Spleen (tissue), 11 donors: ENCODE results near the gene SLC44A1. TPM values are rescaled to one million over a fixed set of nuclear protein-coding genes. Genes with fewer than 3 reads are reported as not detected.

Source experiments
- DNase-seq: peaks from one replicate; pipeline ENCODE4 v3.0.0-alpha.2; 2020
- H3K27ac ChIP-seq, 8 donors: fragments of 200-600 bp; sonication (generic) in 7 of 8; 1 replicate in 4 of 8; 2 replicates in 4 of 8; pipeline versions ENCODE4 v1.5.0 to v1.8.0; 2016 to 2021; ENCODE audit warnings: inconsistent platforms in 4 of 8, mild to moderate bottlenecking in 4 of 8, moderate library complexity in 1 of 8
- H3K27me3 ChIP-seq, 7 donors: fragments of 200-600 bp; sonication (generic) in 6 of 7; replicated peaks in 1 of 7; 1 replicate in 4 of 7; 2 replicates in 3 of 7; pipeline versions ENCODE4 v1.5.0 to v1.8.0; 2016 to 2021; ENCODE audit warnings: inconsistent platforms in 3 of 7, mild to moderate bottlenecking in 1 of 7
- H3K36me3 ChIP-seq, 6 donors: fragments of 200-600 bp; sonication (generic) in 5 of 6; 1 replicate in 4 of 6; 2 replicates in 2 of 6; pipeline versions ENCODE4 v1.5.0 to v1.8.0; 2016 to 2021; ENCODE audit warnings: inconsistent platforms in 2 of 6
- H3K4me1 ChIP-seq, 6 donors: fragments of 200-600 bp; sonication (generic) in 5 of 6; 1 replicate in 3 of 6; 2 replicates in 3 of 6; pipeline versions ENCODE4 v1.5.0 to v1.8.0; 2016 to 2021; ENCODE audit warnings: inconsistent platforms in 3 of 6
- H3K4me3 ChIP-seq, 8 donors: fragments of 200-600 bp; sonication (generic) in 7 of 8; 1 replicate in 4 of 8; 2 replicates in 4 of 8; pipeline versions ENCODE4 v1.5.0 to v1.8.0; 2016 to 2021; ENCODE audit warnings: inconsistent platforms in 4 of 8, mild to moderate bottlenecking in 4 of 8, moderate library complexity in 2 of 8
- H3K9me3 ChIP-seq, 8 donors: fragments of 200-600 bp; sonication (generic) in 7 of 8; 1 replicate in 4 of 8; 2 replicates in 4 of 8; pipeline versions ENCODE4 v1.5.0 to v1.8.0; 2016 to 2021; ENCODE audit warnings: inconsistent platforms in 4 of 8
- CTCF ChIP-seq, 11 experiments: fragments of 200-600 bp in 7 of 11; fragments of 450-650 bp in 4 of 11; sonication (generic) in 4 of 11; IDR thresholded peaks in 8 of 11; conservative IDR thresholded peaks in 3 of 11; 1 replicate in 7 of 11; 2 replicates in 4 of 11; pipeline versions ENCODE4 v1.4.0 to v1.8.0; 2016 to 2021; ENCODE audit warnings: antibody characterized with exemption in 11 of 11, inconsistent platforms in 4 of 11, mild to moderate bottlenecking in 1 of 11
- POLR2A ChIP-seq, 3 donors: fragments of 450-650 bp; IDR thresholded peaks; one replicate each; pipeline ENCODE4 v1.5.1; 2017; ENCODE audit warnings: antibody characterized with exemption in 3 of 3, mild to moderate bottlenecking in 1 of 3
- POLR2AphosphoS5 ChIP-seq, 3 donors: sonication (generic); formaldehyde crosslinking; IDR thresholded peaks; one replicate each; pipeline ENCODE4 v1.5.1; 2017; ENCODE audit warnings: antibody characterized with exemption in 3 of 3
- WGBS, 5 donors: extraction: QIAGEN DNeasy Blood & Tissue Kit in 3 of 5; methylation state at CpG; one replicate each; pipeline versions ENCODE4 v1.1.5 to v1.1.7; 2013 to 2018; 5-methylcytosine and 5-hydroxymethylcytosine counted together
- intact Hi-C: fragments of 100-400 bp; cut with DNase I; formaldehyde crosslinking; loops from one replicate; pipeline ENCODE4 v1.15.0; 2023; ENCODE audit warnings: low total_unique reads
- polyA plus RNA-seq, 3 donors: library from polyadenylated mRNA; stranded (reverse); fragments of 200-250 nt; gene quantifications; one replicate each; pipeline ENCODE4 v1.2.1, GENCODE V29; 2013
- total RNA-seq, 7 donors: library from RNA; depleted of rRNA in 3 of 7; stranded (reverse); fragments of >200 nt in 3 of 7; fragmentation: NEBNext Ultra II Directional in 4 of 7; extraction: Animal tissue kit (Norgen Biotek cat#: 25700) in 4 of 7; gene quantifications; one replicate each; pipeline versions ENCODE4 v1.1.0 to v1.2.1, GENCODE V29; 2016 to 2021
- donor health status: healthy with polysubstance abuse.
- donor health status: DM: no; HTN: no; CAD: no; lungs with moderate emphysema.
- donor health status: DM: no; HTN: no; CAD: no.
- donor health status: Bipolar disorder and iron deficiency.
- donor health status: healthy.
- donor health status: DM: no; HTN: no; CAD: no.
- donor health status: DM: yes; HTN: yes; CAD: no.

SLC44A1 gene
- total and polyA plus RNA-seq, 10 donors = 3.1 to 27.5 (median 21.9) TPM

GRCh38 chr9:105441616-105442160, 197.2 kb downstream of the SLC44A1 start:
- TF ChIP-seq CTCF (IDR thresholded peaks at IDR 0.05 in 8 of 11, conservative IDR thresholded peaks at IDR 0.05 in 3 of 11) (no peak), POLR2AphosphoS5 (IDR thresholded peaks at IDR 0.05) (no peak), POLR2A (IDR thresholded peaks at IDR 0.05) (no peak)
- Histone ChIP-seq H3K4me1 (no peaks in the 10 kb centered on the region), H3K27me3 (no peaks in the 10 kb centered on the region), H3K36me3 (no peaks in the 10 kb centered on the region), H3K27ac (no peak overlapping the region), H3K9me3 (no peaks in the 10 kb centered on the region), H3K4me3 (no peak overlapping the region)
- no peak for DNase-seq
- intact Hi-C loops = no loop called here
- 64 to 86% (median 85%) methylated on average over 2 of the region's 2 CpGs for WGBS, 5 donors

- Histone ChIP-seq H3K9me3 (no peaks in the 10 kb centered on the region), H3K4me3 (no peak overlapping the region), H3K27me3 (no peaks in the 10 kb centered on the region), H3K27ac (no peak overlapping the region), H3K36me3 (no peaks in the 10 kb centered on the region), H3K4me1 (peaks cover 0 to 11% (median 6%) of the 10 kb centered on the region in 6 donors)
- 93 to 97% (median 94%) methylated on average over 8 of the region's 8 CpGs for whole genome bisulfite sequencing, 5 donors
- intact Hi-C loops = no loop called here
- no peak for TF ChIP-seq POLR2A (IDR thresholded peaks at IDR 0.05)
- no peak for TF ChIP-seq POLR2AphosphoS5 (IDR thresholded peaks at IDR 0.05)
- no peak for TF ChIP-seq CTCF (IDR thresholded peaks at IDR 0.05 in 8 of 11, conservative IDR thresholded peaks at IDR 0.05 in 3 of 11)
- DNase-seq = no peak
Observed at GRCh38 chr9:105443121-105443520, 198.7 kb downstream of the SLC44A1 start.

- no peaks in the 10 kb centered on the region for H3K9me3 ChIP-seq
Observed at GRCh38 chr9:105444130-105444529, 199.7 kb downstream of the SLC44A1 start.

More at GRCh38 chr9:105444130-105444529, 199.7 kb downstream of the SLC44A1 start:
- H3K4me3 ChIP-seq = no peak overlapping the region
- H3K4me1 ChIP-seq = peaks cover 0 to 20% (median 15%) of the 10 kb centered on the region in 6 donors
- DNase-seq = no peak
- no peak for TF ChIP-seq CTCF (IDR thresholded peaks at IDR 0.05 in 8 of 11, conservative IDR thresholded peaks at IDR 0.05 in 3 of 11)
- no peak for TF ChIP-seq POLR2AphosphoS5 (IDR thresholded peaks at IDR 0.05)
- TF ChIP-seq POLR2A (IDR thresholded peaks at IDR 0.05) = no peak
- intact Hi-C loops = no loop called here
- 47 to 75% (median 66%) methylated on average over 4 of the region's 4 CpGs for WGBS, 5 donors
- no peak overlapping the region for H3K27ac ChIP-seq
- no peaks in the 10 kb centered on the region for H3K36me3 ChIP-seq
- H3K27me3 ChIP-seq = no peaks in the 10 kb centered on the region
